DND-41 (cell line): ENCODE measurements around the gene DAAM2.

Experiments
- ATAC-seq: fragments of 200-7000 bp; cut with Tn5 transposase; 3 replicates; pipeline ENCODE4 v1.9.1; 2021; ENCODE audit warnings: low read depth; ENCODE audit not compliant: insufficient read depth
- DNase-seq: peaks from one replicate; pipeline ENCODE4 v3.0.0-alpha.2; 2020
- H2AFZ ChIP-seq: 2 replicates; pipeline ENCODE4 v1.6.0; 2012; ENCODE audit warnings: low read depth, low read length
- H3K27ac ChIP-seq: 2 replicates; pipeline ENCODE4 v1.5.1; 2012; ENCODE audit warnings: low read length, inconsistent platforms
- H3K27me3 ChIP-seq: fragments of 200-600 bp; sonication (generic); 2 replicates; pipeline ENCODE4 v1.6.0; 2012; ENCODE audit warnings: low read length, mild to moderate bottlenecking, inconsistent platforms; ENCODE audit not compliant: insufficient read depth, poor library complexity
- H3K36me3 ChIP-seq: 2 replicates; pipeline ENCODE4 v1.5.1; 2012; ENCODE audit warnings: low read length, inconsistent platforms; ENCODE audit not compliant: insufficient read depth
- H3K4me1 ChIP-seq: 2 replicates; pipeline ENCODE4 v1.5.1; 2012; ENCODE audit warnings: mild to moderate bottlenecking, low read length; ENCODE audit not compliant: insufficient read depth
- H3K4me2 ChIP-seq: 2 replicates; pipeline ENCODE4 v1.6.0; 2012; ENCODE audit warnings: mild to moderate bottlenecking, moderate library complexity, low read length, inconsistent platforms; ENCODE audit not compliant: insufficient read depth
- H3K4me3 ChIP-seq, 2 experiments: fragments of 200-600 bp in 1 of 2; shearing (Covaris generic) in 1 of 2; 2 replicates each; pipeline ENCODE4 v1.5.1; 2012 to 2016; ENCODE audit warnings: inconsistent platforms in 2 of 2, low read length in 2 of 2, mild to moderate bottlenecking in 2 of 2, low read depth in 1 of 2, moderate library complexity in 1 of 2
- H3K79me2 ChIP-seq: 2 replicates; pipeline ENCODE4 v1.6.0; 2012; ENCODE audit warnings: low read length, inconsistent platforms; ENCODE audit not compliant: insufficient read depth
- H3K9ac ChIP-seq: 2 replicates; pipeline ENCODE4 v1.6.0; 2012; ENCODE audit warnings: low read depth, mild to moderate bottlenecking, inconsistent platforms, low read length, moderate library complexity
- H3K9me3 ChIP-seq: 2 replicates; pipeline ENCODE4 v1.5.1; 2012; ENCODE audit warnings: low read length, moderate library complexity, mild to moderate bottlenecking, inconsistent platforms; ENCODE audit not compliant: insufficient read depth, severe bottlenecking
- H4K20me1 ChIP-seq: 2 replicates; pipeline ENCODE4 v1.6.0; 2012; ENCODE audit warnings: low read length; ENCODE audit not compliant: insufficient read depth
- EZH2 ChIP-seq: IDR thresholded peaks from 3 replicates; pipeline ENCODE4 v1.6.1; 2012; ENCODE audit warnings: borderline replicate concordance, low read depth, mild to moderate bottlenecking, moderate library complexity, low read length, inconsistent platforms; ENCODE audit not compliant: severe bottlenecking
- TF ChIP-seq, protein P1 (sequence below): IDR thresholded peaks from 2 replicates; pipeline ENCODE4 v1.5.1; 2012; ENCODE audit warnings: borderline replicate concordance, low read length, moderate library complexity, mild to moderate bottlenecking; ENCODE audit not compliant: poor library complexity, severe bottlenecking; ENCODE audit errors: extremely low read depth

Gene DAAM2

DNA sequence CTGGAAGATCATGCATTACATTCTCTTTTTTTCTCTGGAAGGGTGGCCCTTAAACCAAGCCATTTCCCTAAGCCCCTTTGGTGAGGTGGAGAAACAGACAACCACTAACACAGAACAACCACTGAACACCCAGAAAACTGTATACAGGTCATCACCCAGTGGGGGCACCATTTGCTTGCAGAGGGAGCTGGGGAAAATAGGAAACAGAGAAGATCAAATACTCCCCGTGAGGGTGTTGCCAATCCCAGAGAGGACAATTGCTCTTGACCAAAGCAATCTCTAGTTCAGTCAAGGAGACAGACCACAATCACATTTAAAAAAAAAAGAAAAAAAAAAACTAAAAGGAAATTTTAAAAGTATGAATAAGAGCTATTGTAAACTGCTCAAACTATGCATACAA, 865 bp upstream of the DAAM2 start:
- ATAC-seq (no peak), DNase-seq (no peak)
- Histone ChIP-seq H3K4me3 (no peak overlapping the region), H3K79me2 (no peaks in the 10 kb centered on the region), H3K4me2 (no peak overlapping the region), H3K9ac (no peak overlapping the region), H3K36me3 (no peaks in the 10 kb centered on the region), H3K27me3 (peaks cover 9% of the 10 kb centered on the region), H3K27ac (no peak overlapping the region), H4K20me1 (no peaks in the 10 kb centered on the region), H3K9me3 (no peaks in the 10 kb centered on the region), H3K4me1 (no peaks in the 10 kb centered on the region), H2AFZ (no peak overlapping the region)
- TF ChIP-seq, protein P1, sequence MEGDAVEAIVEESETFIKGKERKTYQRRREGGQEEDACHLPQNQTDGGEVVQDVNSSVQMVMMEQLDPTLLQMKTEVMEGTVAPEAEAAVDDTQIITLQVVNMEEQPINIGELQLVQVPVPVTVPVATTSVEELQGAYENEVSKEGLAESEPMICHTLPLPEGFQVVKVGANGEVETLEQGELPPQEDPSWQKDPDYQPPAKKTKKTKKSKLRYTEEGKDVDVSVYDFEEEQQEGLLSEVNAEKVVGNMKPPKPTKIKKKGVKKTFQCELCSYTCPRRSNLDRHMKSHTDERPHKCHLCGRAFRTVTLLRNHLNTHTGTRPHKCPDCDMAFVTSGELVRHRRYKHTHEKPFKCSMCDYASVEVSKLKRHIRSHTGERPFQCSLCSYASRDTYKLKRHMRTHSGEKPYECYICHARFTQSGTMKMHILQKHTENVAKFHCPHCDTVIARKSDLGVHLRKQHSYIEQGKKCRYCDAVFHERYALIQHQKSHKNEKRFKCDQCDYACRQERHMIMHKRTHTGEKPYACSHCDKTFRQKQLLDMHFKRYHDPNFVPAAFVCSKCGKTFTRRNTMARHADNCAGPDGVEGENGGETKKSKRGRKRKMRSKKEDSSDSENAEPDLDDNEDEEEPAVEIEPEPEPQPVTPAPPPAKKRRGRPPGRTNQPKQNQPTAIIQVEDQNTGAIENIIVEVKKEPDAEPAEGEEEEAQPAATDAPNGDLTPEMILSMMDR = no peak
- TF ChIP-seq EZH2 = no peak

DNA sequence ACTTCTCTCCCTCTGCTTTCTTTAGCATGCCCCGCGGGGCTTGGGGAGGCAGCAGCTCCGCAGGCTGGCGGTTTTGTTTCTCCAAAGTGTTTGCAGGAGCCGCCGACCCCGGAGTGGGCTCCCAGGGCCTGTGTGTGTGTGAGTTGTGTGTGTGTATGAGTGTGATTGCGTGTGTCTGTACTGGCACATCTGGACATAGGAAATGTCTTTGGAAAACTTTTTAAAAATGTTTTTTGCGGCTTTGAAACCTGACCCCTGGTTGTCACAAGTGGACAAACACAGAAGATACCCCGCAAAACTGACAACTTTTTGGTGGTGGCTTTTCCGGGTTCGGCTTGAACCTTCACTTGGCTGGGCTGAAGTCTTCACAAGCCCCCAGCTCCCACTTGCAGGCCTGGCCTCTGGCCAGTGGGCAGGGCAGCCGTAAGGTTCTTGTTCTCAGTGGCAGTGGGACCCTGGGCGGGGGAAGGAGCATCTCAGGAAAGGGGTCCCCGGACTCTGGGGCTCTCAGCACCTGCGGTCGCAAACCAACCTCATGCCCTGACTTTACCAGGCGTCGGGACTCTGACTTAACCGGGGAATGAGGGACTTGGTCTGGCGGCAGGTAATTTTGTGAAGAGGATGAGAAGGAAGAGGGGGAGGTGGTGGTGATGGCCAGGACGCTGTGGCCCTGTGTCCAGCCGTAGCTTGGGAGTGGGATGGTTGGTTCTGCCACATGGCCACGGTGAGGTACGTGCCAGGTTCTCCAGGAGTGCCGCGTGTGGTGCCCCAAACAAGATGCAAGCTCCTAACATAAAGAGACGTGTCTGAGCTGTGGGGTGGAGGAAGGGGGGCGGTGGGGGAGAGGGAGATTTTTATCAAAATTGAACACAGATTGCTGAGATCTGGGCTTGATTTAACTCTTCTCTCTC, 619 bp downstream of the DAAM2 start:
- Histone ChIP-seq H3K4me1 (no peaks in the 10 kb centered on the region), H3K27ac (no peak overlapping the region), H3K4me2 (no peak overlapping the region), H3K27me3 (peaks cover 9% of the 10 kb centered on the region), H3K4me3 (no peak overlapping the region), H3K36me3 (no peaks in the 10 kb centered on the region), H3K9ac (no peak overlapping the region), H2AFZ (no peak overlapping the region), H3K9me3 (no peaks in the 10 kb centered on the region), H4K20me1 (no peaks in the 10 kb centered on the region), H3K79me2 (no peaks in the 10 kb centered on the region)
- no peak for TF ChIP-seq EZH2
- TF ChIP-seq, protein P1 = no peak
- no peak for ATAC-seq
- DNase-seq = no peak

DNA sequence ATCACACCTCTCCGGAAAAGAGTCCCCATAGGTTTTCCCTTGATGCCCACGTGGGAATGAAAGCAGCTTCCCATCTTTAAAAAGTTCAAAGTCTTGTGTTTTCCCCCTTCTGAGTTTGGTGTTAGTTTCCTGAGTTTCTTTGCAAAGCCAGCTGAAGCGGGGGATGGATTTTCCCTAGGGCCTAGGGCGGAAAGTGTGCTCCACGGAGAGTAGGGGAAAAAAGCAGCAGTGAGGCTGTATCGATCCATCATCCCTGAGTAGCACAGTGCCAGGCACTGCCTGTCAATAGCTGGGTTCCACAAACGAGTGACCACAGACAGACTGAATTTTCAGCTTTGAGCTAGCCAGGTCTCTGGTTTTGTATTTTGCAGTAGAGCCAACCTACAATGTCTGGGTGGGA, 1.3 kb downstream of the DAAM2 start:
- TF ChIP-seq EZH2 = no peak
- TF ChIP-seq, protein P1 = no peak
- no peaks in the 10 kb centered on the region for H3K79me2 ChIP-seq
- H3K4me3 ChIP-seq = no peak overlapping the region
- H4K20me1 ChIP-seq = no peaks in the 10 kb centered on the region
- no peaks in the 10 kb centered on the region for H3K9me3 ChIP-seq
- H3K4me2 ChIP-seq = no peak overlapping the region
- peaks cover 9% of the 10 kb centered on the region for H3K27me3 ChIP-seq
- no peak overlapping the region for H2AFZ ChIP-seq
- ATAC-seq = no peak
- no peak overlapping the region for H3K27ac ChIP-seq
- DNase-seq = no peak
- no peaks in the 10 kb centered on the region for H3K4me1 ChIP-seq
- no peak overlapping the region for H3K9ac ChIP-seq
- no peaks in the 10 kb centered on the region for H3K36me3 ChIP-seq

DNA sequence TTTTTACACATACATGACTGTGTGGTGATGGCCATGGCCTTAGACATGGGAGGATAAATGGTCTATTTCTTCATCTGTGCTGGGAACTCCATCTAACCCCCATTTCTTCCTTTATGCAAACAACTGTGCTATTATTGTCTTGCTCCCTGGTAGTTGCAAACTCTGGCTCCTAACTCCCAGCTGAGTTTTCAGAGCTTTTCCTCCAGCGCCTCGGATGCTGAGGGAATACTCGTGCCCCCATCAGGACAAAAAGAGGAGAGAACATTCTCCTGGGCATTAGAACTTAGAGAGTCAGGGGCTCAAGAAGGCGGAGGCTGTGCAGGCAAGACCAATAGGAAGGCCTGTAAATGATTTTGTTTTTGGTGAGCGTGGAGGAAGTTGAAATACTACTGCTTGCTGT, 2.1 kb downstream of the DAAM2 start:
- H3K36me3 ChIP-seq = no peaks in the 10 kb centered on the region
- TF ChIP-seq, protein P1 = no peak
- TF ChIP-seq EZH2 = no peak
- H3K79me2 ChIP-seq = no peaks in the 10 kb centered on the region
- peaks cover 9% of the 10 kb centered on the region for H3K27me3 ChIP-seq
- H2AFZ ChIP-seq = no peak overlapping the region
- DNase-seq (no peak), ATAC-seq (no peak)
- no peak overlapping the region for H3K4me2 ChIP-seq
- H3K27ac ChIP-seq = no peak overlapping the region
- H4K20me1 ChIP-seq = no peaks in the 10 kb centered on the region
- no peak overlapping the region for H3K4me3 ChIP-seq
- H3K9ac ChIP-seq = no peak overlapping the region
- H3K9me3 ChIP-seq = no peaks in the 10 kb centered on the region
- no peaks in the 10 kb centered on the region for H3K4me1 ChIP-seq
